HepG2 (cell line): ENCODE data around the gene ABCC1. TPM values are rescaled to one million over a fixed set of nuclear protein-coding genes. Genes with fewer than 3 reads are reported as not detected.
A peak's percentile ranks its signal among the peaks of the same experiment; 100 is the strongest.
"Not testable (repeated sequence)": the region's sequence is repeated elsewhere in the genome, so short reads cannot be mapped to it uniquely, and the experiment has no call there.

Experiments used
- ATAC-seq: fragments of 200-7000 bp; cut with Tn5 transposase; 3 replicates; pipeline ENCODE4 v1.9.1; 2020; ENCODE audit warnings: mild to moderate bottlenecking, moderate library complexity
- BruUV-seq: library from RNA; stranded (reverse); fragments of 400-500 nt; replicated peaks from 2 replicates; lab custom pipeline; 2021; lab: Mats Ljungman, UMichigan
- CTCF ChIA-PET: fragments of 300-600 bp; formaldehyde crosslinking; extraction: SDS; loops from one replicate; lab custom pipeline; 2021; ENCODE audit warnings: low total read pairs, inconsistent platforms, low intra/inter-chr PET ratio; lab: Yijun Ruan, JAX
- POLR2A ChIA-PET: fragments of 350-600 bp; sonication (Branson Sonifier 250); formaldehyde crosslinking; loops from one replicate; lab custom pipeline; 2020; ENCODE audit warnings: antibody characterized with exemption, inconsistent platforms; lab: Yijun Ruan, JAX
- DNase-seq: peaks from one replicate; pipeline ENCODE4 v3.0.0-alpha.2; 2015; ENCODE audit warnings: low spot score
- FAIRE-seq: peaks from 3 replicates; lab custom pipeline; 2011; peaks lifted over from hg19 to GRCh38; lab: Jason Lieb, UNC
- H2AFZ ChIP-seq: one replicate; pipeline ENCODE4 v1.6.1; 2011; ENCODE audit warnings: low read length, inconsistent platforms
- H3K27ac ChIP-seq: fragments of 300-600 bp; 3 replicates; pipeline ENCODE4 v1.8.0; 2011; ENCODE audit warnings: mixed run types, mild to moderate bottlenecking, mixed read lengths, low read length, inconsistent platforms; ENCODE audit not compliant: insufficient read depth; ENCODE audit errors: extremely low read length
- H3K27me3 ChIP-seq, 2 experiments: fragments of 200-600 bp in 1 of 2; 2 replicates in 1 of 2; 3 replicates in 1 of 2; pipeline versions ENCODE4 v1.6.0 to v1.8.0; 2011; ENCODE audit warnings: low read length in 2 of 2, mild to moderate bottlenecking in 2 of 2, moderate library complexity in 2 of 2, inconsistent platforms in 1 of 2; ENCODE audit not compliant: insufficient read depth in 2 of 2, control insufficient read depth in 1 of 2
- H3K36me3 ChIP-seq, 2 experiments: fragments of 200-600 bp in 1 of 2; replicated peaks in 1 of 2; 2 replicates in 1 of 2; 3 replicates in 1 of 2; pipeline versions ENCODE4 v1.5.1 to v1.8.0; 2011; ENCODE audit warnings: low read length in 2 of 2, inconsistent platforms in 1 of 2; ENCODE audit not compliant: insufficient read depth in 2 of 2, control insufficient read depth in 1 of 2
- H3K4me1 ChIP-seq: 2 replicates; pipeline ENCODE4 v1.5.1; 2012; ENCODE audit warnings: low read length, inconsistent platforms; ENCODE audit not compliant: insufficient read depth
- H3K4me2 ChIP-seq: 2 replicates; pipeline ENCODE4 v1.6.0; 2011; ENCODE audit warnings: low read depth, low read length, inconsistent platforms
- H3K4me3 ChIP-seq, 3 experiments: fragments of 200-600 bp in 1 of 3; sonication (generic), shearing (Covaris generic) in 1 of 3; replicated peaks in 1 of 3; 2 replicates each; pipeline ENCODE4 v1.5.1; 2011 to 2016; ENCODE audit warnings: low read length in 3 of 3, inconsistent platforms in 2 of 3, low read depth in 2 of 3, mild to moderate bottlenecking in 2 of 3, control low read depth in 1 of 3, mixed read lengths in 1 of 3; ENCODE audit not compliant: insufficient read depth in 1 of 3
- H3K79me2 ChIP-seq: one replicate; pipeline ENCODE4 v1.6.1; 2011; ENCODE audit warnings: low read length, inconsistent platforms; ENCODE audit not compliant: insufficient read depth
- H3K9ac ChIP-seq: 2 replicates; pipeline ENCODE4 v1.6.0; 2011; ENCODE audit warnings: mild to moderate bottlenecking, low read depth, low read length, inconsistent platforms; ENCODE audit not compliant: insufficient read depth
- H3K9me3 ChIP-seq: 2 replicates; pipeline ENCODE4 v1.5.1; 2012; ENCODE audit warnings: mild to moderate bottlenecking, low read length
- H4K20me1 ChIP-seq: 2 replicates; pipeline ENCODE4 v1.6.0; 2011; ENCODE audit warnings: inconsistent platforms, mild to moderate bottlenecking, low read length, moderate library complexity; ENCODE audit not compliant: insufficient read depth
- HNRNPK ChIP-seq: fragments of 200-400 bp; formaldehyde crosslinking; IDR thresholded peaks from 2 replicates; pipeline ENCODE4 v1.6.1; 2018; ENCODE audit warnings: low read length, low read depth, moderate library complexity, mild to moderate bottlenecking; ENCODE audit not compliant: poor library complexity, severe bottlenecking
- ZNF121 ChIP-seq: sonication (generic); formaldehyde crosslinking; IDR thresholded peaks from 2 replicates; pipeline ENCODE4 v1.5.0; 2020; ENCODE audit warnings: mild to moderate bottlenecking, missing genetic modification reagents
- ZNF432 ChIP-seq: sonication (generic); formaldehyde crosslinking; IDR thresholded peaks from 2 replicates; pipeline ENCODE4 v1.5.0; 2020; ENCODE audit warnings: missing genetic modification reagents, mild to moderate bottlenecking, borderline replicate concordance
- WGBS: methylation state at CpG from one replicate; pipeline ENCODE4 v1.1.6; 2017; ENCODE audit warnings: low lambda C conversion rate; 5-methylcytosine and 5-hydroxymethylcytosine counted together
- in situ Hi-C: cut with HindIII; loops from 2 replicates; pipeline ENCODE4 v1.10.0; 2017; ENCODE audit warnings: low pct_unique_long_range_greater_than_20kb; ENCODE audit not compliant: extremely low pct_ligation_motif_present
- intact Hi-C: fragments of 100-400 bp; cut with micrococcal nuclease; formaldehyde crosslinking; loops from one replicate; pipeline ENCODE4 v1.10.0; 2022; ENCODE audit not compliant: unreplicated experiment
- polyA plus RNA-seq, 8 experiments: library from polyadenylated mRNA; depleted of rRNA in 3 of 8; stranded (reverse) in 7 of 8; unstranded in 1 of 8; fragments of >200 nt; fragmentation: Illumina TruSeq in 4 of 8; extraction: Trizol in 4 of 8; gene quantifications; 2 replicates each; pipeline versions ENCODE4 v1.2.1 to v1.2.3, GENCODE V29; 2011 to 2016; ENCODE audit warnings: low read depth in 4 of 8, missing spikeins in 1 of 8, mixed read lengths in 1 of 8; ENCODE audit not compliant: insufficient read depth in 1 of 8
- total RNA-seq, 5 experiments: library from RNA; depleted of rRNA; stranded (reverse); fragments of >200 nt; fragmentation: Illumina TruSeq; extraction: Trizol; gene quantifications; 2 replicates each; pipeline ENCODE4 v1.2.3, GENCODE V29; 2016; ENCODE audit warnings: low read depth in 1 of 5

Gene ABCC1
- total and polyA plus RNA-seq, 2 of the 13 experiments (the other 11 are each of a cell fraction or from before 2014, with no cell fraction given), result 13.0 to 30.6 TPM

DNA sequence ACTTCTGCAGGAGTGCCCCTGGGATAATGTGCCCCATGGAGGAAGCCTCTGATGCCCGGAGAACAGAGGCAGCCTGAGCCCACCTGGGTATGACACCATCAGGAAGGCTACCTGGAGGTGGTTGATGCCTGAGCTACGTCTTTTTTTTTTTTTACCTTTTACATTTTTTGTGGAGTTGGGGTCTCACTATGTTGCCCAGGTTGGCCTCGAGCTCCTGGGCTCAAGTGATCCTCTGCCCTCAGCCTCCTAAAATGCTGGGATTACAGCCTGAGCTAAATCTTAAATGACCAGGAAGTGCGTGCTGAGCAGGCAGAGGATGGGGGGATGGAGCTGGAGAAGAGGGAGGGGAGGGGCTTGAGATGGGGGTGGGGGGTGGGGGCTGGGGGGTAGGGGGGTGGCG lies 241.1 kb downstream of the ABCC1 start:
- in situ Hi-C loops, result no loop called here
- H2AFZ ChIP-seq, result no peak overlapping the region
- ChIA-PET POLR2A (no interaction called here), CTCF (no interaction called here)
- no peak overlapping the region for H3K4me2 ChIP-seq
- WGBS, result 96% methylated on average over 5 of the region's 5 CpGs
- H4K20me1 ChIP-seq, result peaks cover 11% of the 10 kb centered on the region; the same call in 1 of the 2 replicates
- no peaks in the 10 kb centered on the region for H3K27me3 ChIP-seq
- H3K4me1 ChIP-seq, result no peaks in the 10 kb centered on the region
- H3K79me2 ChIP-seq, result no peaks in the 10 kb centered on the region
- intact Hi-C loops, result no loop called here
- no peak overlapping the region for H3K27ac ChIP-seq
- DNase-seq (no peak), ATAC-seq (no peak), FAIRE-seq (no peak)
- peaks cover 51 to 69% of the 10 kb centered on the region in 2 experiments for H3K36me3 ChIP-seq
- H3K9me3 ChIP-seq, result no peaks in the 10 kb centered on the region
- H3K4me3 ChIP-seq, result no peak overlapping the region
- no peak overlapping the region for H3K9ac ChIP-seq
- TF ChIP-seq ZNF432 (no peak), ZNF121 (CRISPR knock-in tag) (peak; percentile 41; the same call in 1 of the 2 replicates)
- no TSS peak for BruUV-seq

DNA sequence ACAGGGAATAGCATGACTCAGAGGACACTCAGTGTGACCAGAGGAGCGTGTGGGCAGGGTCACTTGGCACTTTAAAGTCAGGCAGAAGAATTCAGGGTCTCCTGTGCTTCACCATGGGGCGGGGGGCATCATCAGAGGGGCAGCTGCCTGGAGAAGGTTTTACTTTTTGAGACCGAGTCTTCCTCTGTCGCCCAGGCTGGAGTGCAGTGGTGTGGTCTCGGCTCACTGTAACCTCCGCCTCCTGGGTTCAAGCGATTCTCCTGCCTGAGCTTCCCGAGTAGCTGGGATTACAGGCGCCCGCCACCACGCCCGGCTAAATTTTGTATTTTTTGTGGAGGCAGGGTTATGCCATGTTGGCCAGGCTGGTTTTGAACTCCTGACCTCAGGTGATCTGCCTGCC lies 241.6 kb downstream of the ABCC1 start:
- FAIRE-seq, DNase-seq: not testable (repeated sequence)

More for the DNA sequence above, 241.6 kb downstream of the ABCC1 start:
- H3K9ac ChIP-seq, H3K4me1 ChIP-seq, H3K4me3 ChIP-seq, H3K79me2 ChIP-seq, H3K27ac ChIP-seq, intact Hi-C loops, H2AFZ ChIP-seq, ATAC-seq, in situ Hi-C loops, H3K27me3 ChIP-seq, BruUV-seq, H3K4me2 ChIP-seq, POLR2A ChIA-PET, H3K9me3 ChIP-seq, CTCF ChIA-PET: not testable (repeated sequence)
- peaks cover 49 to 65% of the 10 kb centered on the region in 2 experiments for H3K36me3 ChIP-seq
- H4K20me1 ChIP-seq, result peaks cover 11% of the 10 kb centered on the region; the same call in 1 of the 2 replicates
- TF ChIP-seq HNRNPK, result peak; percentile 59
- WGBS, result 99% methylated on average over 11 of the region's 12 CpGs
